ENCODE results near the gene LCTL. TPM values are rescaled to one million over a fixed set of nuclear protein-coding genes. Genes with fewer than 3 reads are reported as not detected.
A peak's percentile ranks its signal among the peaks of the same experiment; 100 is the strongest.

LCTL gene
- total and polyA plus RNA-seq, 11 donors = not detected

GRCh38 chr15:66588971-66589370, 23.2 kb upstream of the LCTL start:
- TF ChIP-seq POLR2A (IDR thresholded peaks at IDR 0.05) (no peak), CTCF (IDR thresholded peaks at IDR 0.05) (no peak)
- Histone ChIP-seq H3K9me3 (no peaks in the 10 kb centered on the region), H3K27ac (no peak overlapping the region), H3K4me1 (peaks cover 0 to 10% (median 0%) of the 10 kb centered on the region in 12 donors), H3K27me3 (no peaks in the 10 kb centered on the region), H3K4me3 (no peak overlapping the region), H3K36me3 (no peaks in the 10 kb centered on the region)
- intact Hi-C loops (cut with DNase I) = no loop called here
- WGBS, 4 donors = 77 to 86% (median 81%) methylated on average over 8 of the region's 8 CpGs
- ATAC-seq (no peak), DNase-seq (peak in 1 of 5 donors; percentile 42)

- ATAC-seq (no peak), DNase-seq (peak in 1 of 5 donors; percentile 25)
- Histone ChIP-seq H3K4me3 (no peak overlapping the region), H3K27ac (no peak overlapping the region), H3K4me1 (peaks cover 0 to 10% (median 0%) of the 10 kb centered on the region in 12 donors), H3K9me3 (no peaks in the 10 kb centered on the region), H3K36me3 (no peaks in the 10 kb centered on the region), H3K27me3 (no peaks in the 10 kb centered on the region)
- intact Hi-C loops (cut with DNase I) = no loop called here
- 69 to 78% (median 75%) methylated on average over 4 to 5 of the region's 5 CpGs for WGBS, 4 donors
- TF ChIP-seq CTCF (IDR thresholded peaks at IDR 0.05) (no peak), POLR2A (IDR thresholded peaks at IDR 0.05) (no peak)
Measured at GRCh38 chr15:66588537-66588936, 22.7 kb upstream of the LCTL start.

GRCh38 chr15:66587749-66588148, 22.0 kb upstream of the LCTL start:
- intact Hi-C loops (cut with DNase I) = no loop called here
- peaks cover 0 to 10% (median 0%) of the 10 kb centered on the region in 12 donors for H3K4me1 ChIP-seq
- no peak for TF ChIP-seq POLR2A (IDR thresholded peaks at IDR 0.05)
- no peak for TF ChIP-seq CTCF (IDR thresholded peaks at IDR 0.05)
- WGBS, 4 donors = 14 to 31% (median 29%) methylated on average over 5 of the region's 5 CpGs
- ATAC-seq = peak in 3 of 4 donors; percentile 24 to 34 (median 33)
- DNase-seq = no peak
- H3K36me3 ChIP-seq = no peaks in the 10 kb centered on the region
- H3K27me3 ChIP-seq = no peaks in the 10 kb centered on the region
- H3K4me3 ChIP-seq = no peak overlapping the region
- H3K27ac ChIP-seq = no peak overlapping the region
- no peaks in the 10 kb centered on the region for H3K9me3 ChIP-seq

- DNase-seq = no peak
- intact Hi-C loops (cut with DNase I) = no loop called here
- H3K27ac ChIP-seq = no peak overlapping the region
- no peaks in the 10 kb centered on the region for H3K27me3 ChIP-seq
- TF ChIP-seq POLR2A (IDR thresholded peaks at IDR 0.05) (no peak), CTCF (IDR thresholded peaks at IDR 0.05) (no peak)
- no peaks in the 10 kb centered on the region for H3K9me3 ChIP-seq
- ATAC-seq = no peak
- H3K4me1 ChIP-seq = peaks cover 0 to 10% (median 0%) of the 10 kb centered on the region in 12 donors
- no peak overlapping the region for H3K4me3 ChIP-seq
- no peaks in the 10 kb centered on the region for H3K36me3 ChIP-seq
Measured at GRCh38 chr15:66587020-66587419, 21.2 kb upstream of the LCTL start.
